OCI-LY7 (cell line): Measurements from ENCODE around the gene KPTN.

Source experiments
- CTCF ChIP-seq: fragments of 200-600 bp; sonication (generic); conservative IDR thresholded peaks from 2 replicates; pipeline ENCODE4 v1.5.1; 2014; ENCODE audit warnings: mild to moderate bottlenecking, antibody characterized with exemption, low read length, moderate library complexity, mixed read lengths
- EZH2phosphoT487 ChIP-seq: fragments of 200-600 bp; sonication (generic); IDR thresholded peaks from 2 replicates; pipeline ENCODE4 v1.6.1; 2018; ENCODE audit warnings: low read depth, borderline replicate concordance, mild to moderate bottlenecking, mixed run types, antibody characterized with exemption, low read length, moderate library complexity, mixed read lengths

GRCh38 chr19:47511128-47511517, 27.1 kb upstream of the KPTN start:
- no peak for TF ChIP-seq EZH2phosphoT487
- TF ChIP-seq CTCF, result no peak
